GM12878 (cell line): Measurements from ENCODE around the gene PRRX1. TPM values are rescaled to one million over a fixed set of nuclear protein-coding genes. Genes with fewer than 3 reads are reported as not detected.

Experiments
- ATAC-seq: fragments of 200-7000 bp; cut with Tn5 transposase; 3 replicates; pipeline ENCODE4 v1.9.1; 2020; ENCODE audit warnings: mild to moderate bottlenecking, moderate library complexity
- BruUV-seq: library from RNA; stranded (reverse); fragments of 400-500 nt; replicated peaks from 2 replicates; lab custom pipeline; 2021; lab: Mats Ljungman, UMichigan
- CTCF ChIA-PET: fragments of 300-600 bp; sonication (Branson Sonifier 250); formaldehyde crosslinking; extraction: SDS; loops from one replicate; lab custom pipeline; 2021; ENCODE audit warnings: inconsistent platforms; lab: Yijun Ruan, JAX
- POLR2A ChIA-PET: fragments of 350-600 bp; formaldehyde crosslinking; extraction: SDS; loops from one replicate; lab custom pipeline; 2021; ENCODE audit warnings: inconsistent platforms; lab: Charles Lee
- RAD21 ChIA-PET: fragments of 300-600 bp; sonication (Branson Sonifier 250); formaldehyde crosslinking; loops from one replicate; lab custom pipeline; 2023; ENCODE audit warnings: antibody characterized with exemption; ENCODE audit not compliant: unreplicated experiment; lab: Charles Lee
- SMC1A ChIA-PET: fragments of 300-600 bp; sonication (Branson Sonifier 250); formaldehyde crosslinking; loops from one replicate; lab custom pipeline; 2023; ENCODE audit not compliant: unreplicated experiment, uncharacterized antibody; lab: Charles Lee
- DNase-seq: peaks from one replicate; pipeline ENCODE4 v3.0.0-alpha.2; 2011; ENCODE audit warnings: low read depth, low spot score
- FAIRE-seq: peaks from 3 replicates; lab custom pipeline; 2011; peaks lifted over from hg19 to GRCh38; lab: Jason Lieb, UNC
- H2AFZ ChIP-seq: 2 replicates; pipeline ENCODE4 v1.6.0; 2011; ENCODE audit warnings: low read depth, low read length, control low read depth; ENCODE audit not compliant: control insufficient read depth
- H3K27ac ChIP-seq: 2 replicates; pipeline ENCODE4 v1.5.1; 2011; ENCODE audit warnings: control low read depth; ENCODE audit not compliant: control insufficient read depth, insufficient read depth
- H3K27me3 ChIP-seq, 2 experiments: replicated peaks in 1 of 2; 2 replicates each; pipeline versions ENCODE4 v1.6.0 to v1.6.1; 2011; ENCODE audit warnings: low read length in 1 of 2; ENCODE audit not compliant: control insufficient read depth in 2 of 2, insufficient read depth in 2 of 2
- H3K36me3 ChIP-seq, 2 experiments: 2 replicates each; pipeline ENCODE4 v1.5.1; 2011; ENCODE audit warnings: low read length in 1 of 2; ENCODE audit not compliant: control insufficient read depth in 2 of 2, insufficient read depth in 2 of 2
- H3K4me1 ChIP-seq: 2 replicates; pipeline ENCODE4 v1.6.1; 2011; ENCODE audit warnings: mild to moderate bottlenecking, low read length, moderate library complexity, mixed read lengths; ENCODE audit not compliant: control insufficient read depth, insufficient read depth
- H3K4me2 ChIP-seq: 2 replicates; pipeline ENCODE4 v1.6.0; 2011; ENCODE audit warnings: control low read depth; ENCODE audit not compliant: control insufficient read depth, insufficient read depth
- H3K4me3 ChIP-seq: fragments of 200-600 bp; sonication (generic); 2 replicates; pipeline ENCODE4 v1.5.1; 2016
- H3K79me2 ChIP-seq: 2 replicates; pipeline ENCODE4 v1.6.0; 2011; ENCODE audit warnings: low read length; ENCODE audit not compliant: control insufficient read depth, insufficient read depth
- H3K9ac ChIP-seq: 2 replicates; pipeline ENCODE4 v1.8.0; 2011; ENCODE audit warnings: low read length, control low read depth, mixed read lengths; ENCODE audit not compliant: control insufficient read depth, insufficient read depth
- H3K9me3 ChIP-seq: replicated peaks from 3 replicates; pipeline ENCODE4 v1.5.1; 2011; ENCODE audit warnings: mild to moderate bottlenecking, low read length; ENCODE audit not compliant: control insufficient read depth, insufficient read depth
- H4K20me1 ChIP-seq: 2 replicates; pipeline ENCODE4 v1.6.0; 2011; ENCODE audit not compliant: control insufficient read depth, insufficient read depth
- DPF2 ChIP-seq: fragments of 450-650 bp; IDR thresholded peaks from 2 replicates; pipeline ENCODE4 v1.6.1; 2017; ENCODE audit warnings: mild to moderate bottlenecking
- HDAC2 ChIP-seq: fragments of 200-600 bp; sonication (generic); IDR thresholded peaks from 2 replicates; pipeline ENCODE4 v1.6.1; 2017
- MEF2A ChIP-seq: IDR thresholded peaks from 2 replicates; pipeline ENCODE4 v1.6.1; 2011; ENCODE audit warnings: low read depth, mild to moderate bottlenecking, low read length, moderate library complexity; ENCODE audit not compliant: insufficient read depth
- MLLT1 ChIP-seq: fragments of 450-650 bp; IDR thresholded peaks from 2 replicates; pipeline ENCODE4 v1.6.1; 2016; ENCODE audit warnings: mild to moderate bottlenecking
- MYB ChIP-seq: fragments of 150-350 bp; IDR thresholded peaks from 2 replicates; pipeline ENCODE4 v1.6.1; 2014; ENCODE audit warnings: mild to moderate bottlenecking, low read depth, low read length, borderline replicate concordance
- PKNOX1 ChIP-seq: fragments of 450-650 bp; IDR thresholded peaks from 2 replicates; pipeline ENCODE4 v1.6.1; 2016; ENCODE audit warnings: mild to moderate bottlenecking
- ZNF24 ChIP-seq: fragments of 450-650 bp; IDR thresholded peaks from 2 replicates; pipeline ENCODE4 v1.6.1; 2017; ENCODE audit warnings: antibody characterized with exemption, mild to moderate bottlenecking
- WGBS: methylation state at CpG from one replicate; pipeline ENCODE4 v1.1.6; 2016; ENCODE audit warnings: low lambda C conversion rate; ENCODE audit not compliant: insufficient replicate concordance, insufficient coverage; ENCODE audit errors: missing lambda C conversion rate; 5-methylcytosine and 5-hydroxymethylcytosine counted together
- in situ Hi-C: fragments of 300-500 bp; cut with MboI; formaldehyde crosslinking; loops from 9 replicates; pipeline ENCODE4 v1.14.3; 2018; ENCODE audit warnings: mixed read lengths
- intact Hi-C: fragments of 100-400 bp; cut with micrococcal nuclease; formaldehyde crosslinking; loops from one replicate; pipeline ENCODE4 v1.14.2; 2022; ENCODE audit not compliant: unreplicated experiment
- polyA plus RNA-seq, 11 experiments: library from polyadenylated mRNA; depleted of rRNA in 4 of 11; unstranded in 6 of 11; stranded (reverse) in 5 of 11; fragments of >200 nt; fragmentation: Nextera tagmentation in 4 of 11; fragmentation: Illumina TruSeq in 1 of 11; extraction: Ambion mirVana in 4 of 11; extraction: Trizol in 1 of 11; gene quantifications; 1 replicate in 1 of 11; 2 replicates in 10 of 11; pipeline versions ENCODE4 v1.2.1 to v1.2.3, GENCODE V29; 2011 to 2016; ENCODE audit warnings: inconsistent platforms in 2 of 11, missing spikeins in 2 of 11, low read depth in 1 of 11
- total RNA-seq, 4 experiments: library from RNA; depleted of rRNA in 3 of 4; stranded (reverse); fragments of >200 nt in 3 of 4; fragmentation: Illumina TruSeq in 1 of 4; extraction: Trizol in 1 of 4; gene quantifications; 2 replicates each; pipeline versions ENCODE4 v1.2.1 to v1.2.3, GENCODE V29; 2013 to 2021

Gene PRRX1
- total and polyA plus RNA-seq, 10 of the 15 experiments (the other 5 are each of a cell fraction or from before 2014, with no cell fraction given): 0.42 to 64.6 (median 1.5) TPM

- RAD21 ChIA-PET: interaction anchor here (0.7 to 1.7 kb wide), 4 partner anchors 16 to 75 kb away, joined by 3 to 7 read pairs (median 3); no protein-coding TSS in a partner anchor
- no peak overlapping the region for H3K4me3 ChIP-seq
- H3K9me3 ChIP-seq: no peaks in the 10 kb centered on the region; the same call in 2 of the 3 replicates
- TF ChIP-seq MYB: no peak
- no peak for TF ChIP-seq ZNF24
- TF ChIP-seq MEF2A: no peak
- TF ChIP-seq PKNOX1: no peak
- TF ChIP-seq DPF2: no peak
- no peak for TF ChIP-seq HDAC2
- peak; percentile 55; the same call in 1 of the 2 replicates for TF ChIP-seq MLLT1
- CTCF ChIA-PET: interaction anchor here (1.0 to 1.1 kb wide), 2 partner anchors 12 to 26 kb away, joined by 4 read pairs; no protein-coding TSS in a partner anchor
- H2AFZ ChIP-seq: no peak overlapping the region
- no peak for FAIRE-seq
- DNase-seq: no peak
- no peak for ATAC-seq
- SMC1A ChIA-PET: interaction anchor here (0.8 to 12.1 kb wide), 5 partner anchors 18 to 129 kb away, joined by 3 to 150 read pairs (median 4); no protein-coding TSS in a partner anchor
- POLR2A ChIA-PET: interaction anchor here (0.6 to 1.5 kb wide), 6 partner anchors 73 to 755 kb away, joined by 3 to 5 read pairs (median 4); no protein-coding TSS in a partner anchor
- no peaks in the 10 kb centered on the region for H3K4me1 ChIP-seq
- intact Hi-C loops: loop anchor here (2.0 to 10.0 kb wide), 2 partner anchors 69 to 125 kb away; no protein-coding TSS in a partner anchor
- WGBS: 49% methylated on average over 12 of the region's 12 CpGs
- no peak overlapping the region for H3K27ac ChIP-seq
- BruUV-seq: TSS peak; percentile 65
- in situ Hi-C loops: no loop called here
- H3K27me3 ChIP-seq: peaks cover 13 to 38% of the 10 kb centered on the region in 2 experiments
- H3K9ac ChIP-seq: no peak overlapping the region
- no peaks in the 10 kb centered on the region for H3K36me3 ChIP-seq
- H4K20me1 ChIP-seq: no peaks in the 10 kb centered on the region
- no peak overlapping the region for H3K4me2 ChIP-seq
- H3K79me2 ChIP-seq: no peaks in the 10 kb centered on the region
These were observed 383 bp upstream of the PRRX1 start for GRCh38 chr1:170663404-170664092.
